NAMALWA (cell line): ENCODE measurements around the gene MGAT4B.
"Not testable (repeated sequence)": the region's sequence is repeated elsewhere in the genome, so short reads cannot be mapped to it uniquely, and the experiment has no call there.

Source experiments
- DNase-seq: peaks from one replicate; pipeline ENCODE4 v3.0.0-alpha.2; 2015; ENCODE audit warnings: low spot score

MGAT4B gene

GRCh38 chr5:179794575-179794974, 12.1 kb downstream of the MGAT4B start:
- DNase-seq = no peak

GRCh38 chr5:179794171-179794570, 12.5 kb downstream of the MGAT4B start:
- no peak for DNase-seq

- DNase-seq = no peak
Observed at GRCh38 chr5:179793468-179794139, 13.1 kb downstream of the MGAT4B start, which contains the start of gene LTC4S. LTC4S (plus strand) TSS chr5:179793986; CDS start chr5:179794081, 95 bp downstream.

- no peak for DNase-seq
Observed at GRCh38 chr5:179792612-179793467, 13.8 kb downstream of the MGAT4B start.

- no peak for DNase-seq
Observed at GRCh38 chr5:179791881-179792611, 14.6 kb downstream of the MGAT4B start.

GRCh38 chr5:179789278-179789677, 17.4 kb downstream of the MGAT4B start:
- DNase-seq = not testable (repeated sequence)

- DNase-seq = no peak
Observed at GRCh38 chr5:179788193-179788854, 18.3 kb downstream of the MGAT4B start.

- DNase-seq = no peak
Observed at GRCh38 chr5:179786861-179787260, 19.8 kb downstream of the MGAT4B start.

- DNase-seq = no peak
Observed at GRCh38 chr5:179783128-179783527, 23.5 kb downstream of the MGAT4B start.

GRCh38 chr5:179781846-179782245, 24.8 kb downstream of the MGAT4B start:
- no peak for DNase-seq

- DNase-seq = no peak
Observed at GRCh38 chr5:179780362-179780761, 26.3 kb downstream of the MGAT4B start.

- DNase-seq = no peak
Observed at GRCh38 chr5:179779826-179780225, 26.8 kb downstream of the MGAT4B start.

- DNase-seq = no peak
Observed at GRCh38 chr5:179778591-179778990, 28.1 kb downstream of the MGAT4B start.

- no peak for DNase-seq
Observed at GRCh38 chr5:179777909-179778308, 28.8 kb downstream of the MGAT4B start.

- no peak for DNase-seq
Observed at GRCh38 chr5:179777456-179777855, 29.2 kb downstream of the MGAT4B start.

GRCh38 chr5:179776411-179776938, 30.2 kb downstream of the MGAT4B start:
- no peak for DNase-seq

- DNase-seq = no peak
Observed at GRCh38 chr5:179774442-179774841, 32.2 kb downstream of the MGAT4B start.

- DNase-seq = no peak
Observed at GRCh38 chr5:179773686-179774040, 33.0 kb downstream of the MGAT4B start.

- DNase-seq = no peak
Observed at GRCh38 chr5:179772351-179772750, 34.3 kb downstream of the MGAT4B start.

- DNase-seq = no peak
Observed at GRCh38 chr5:179771311-179771895, 35.3 kb downstream of the MGAT4B start.

GRCh38 chr5:179769796-179770195, 36.9 kb downstream of the MGAT4B start:
- DNase-seq = no peak

GRCh38 chr5:179769271-179769670, 37.4 kb downstream of the MGAT4B start:
- no peak for DNase-seq
